ENCODE measurements around the gene UBA3.

DNA sequence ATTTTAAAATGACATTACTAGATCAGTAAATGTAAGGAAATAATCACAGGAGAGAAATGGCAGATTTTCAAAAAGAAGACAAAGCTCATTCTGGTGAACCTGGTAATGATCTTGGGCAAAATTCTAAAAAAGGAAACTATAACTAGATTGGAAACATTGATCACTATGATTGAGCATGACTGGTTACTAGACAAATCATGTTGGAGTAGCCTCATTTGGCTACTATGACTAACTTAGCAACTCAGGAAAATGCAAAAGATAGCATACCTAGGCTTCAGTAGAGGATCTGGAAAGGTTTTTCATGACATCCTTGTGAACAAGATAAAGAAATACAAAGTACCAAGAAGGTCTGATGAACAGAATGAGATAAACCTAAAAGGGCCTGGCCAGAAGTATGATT, 20.5 kb downstream of the UBA3 start:
- TF ChIP-seq, protein P1, sequence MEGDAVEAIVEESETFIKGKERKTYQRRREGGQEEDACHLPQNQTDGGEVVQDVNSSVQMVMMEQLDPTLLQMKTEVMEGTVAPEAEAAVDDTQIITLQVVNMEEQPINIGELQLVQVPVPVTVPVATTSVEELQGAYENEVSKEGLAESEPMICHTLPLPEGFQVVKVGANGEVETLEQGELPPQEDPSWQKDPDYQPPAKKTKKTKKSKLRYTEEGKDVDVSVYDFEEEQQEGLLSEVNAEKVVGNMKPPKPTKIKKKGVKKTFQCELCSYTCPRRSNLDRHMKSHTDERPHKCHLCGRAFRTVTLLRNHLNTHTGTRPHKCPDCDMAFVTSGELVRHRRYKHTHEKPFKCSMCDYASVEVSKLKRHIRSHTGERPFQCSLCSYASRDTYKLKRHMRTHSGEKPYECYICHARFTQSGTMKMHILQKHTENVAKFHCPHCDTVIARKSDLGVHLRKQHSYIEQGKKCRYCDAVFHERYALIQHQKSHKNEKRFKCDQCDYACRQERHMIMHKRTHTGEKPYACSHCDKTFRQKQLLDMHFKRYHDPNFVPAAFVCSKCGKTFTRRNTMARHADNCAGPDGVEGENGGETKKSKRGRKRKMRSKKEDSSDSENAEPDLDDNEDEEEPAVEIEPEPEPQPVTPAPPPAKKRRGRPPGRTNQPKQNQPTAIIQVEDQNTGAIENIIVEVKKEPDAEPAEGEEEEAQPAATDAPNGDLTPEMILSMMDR (IDR thresholded peaks at IDR 0.05; ENCODE audit: poor library complexity) = no peak
- no peak for TF ChIP-seq EZH2 (IDR thresholded peaks at IDR 0.05; ENCODE audit: borderline replicate concordance)
- no peak for TF ChIP-seq EZH2phosphoT487 (IDR thresholded peaks at IDR 0.05; ENCODE audit: low read depth, severe bottlenecking, unreplicated experiment)

Measured in hepatocyte (in vitro differentiated cells).